HepG2 (cell line): Measurements from ENCODE around the gene SPAG8. TPM values are rescaled to one million over a fixed set of nuclear protein-coding genes. Genes with fewer than 3 reads are reported as not detected.

ENCODE experiments used
- ATAC-seq: fragments of 200-7000 bp; cut with Tn5 transposase; 3 replicates; pipeline ENCODE4 v1.9.1; 2020; ENCODE audit warnings: mild to moderate bottlenecking, moderate library complexity
- BruUV-seq: library from RNA; stranded (reverse); fragments of 400-500 nt; replicated peaks from 2 replicates; lab custom pipeline; 2021; lab: Mats Ljungman, UMichigan
- CTCF ChIA-PET: fragments of 300-600 bp; formaldehyde crosslinking; extraction: SDS; loops from one replicate; lab custom pipeline; 2021; ENCODE audit warnings: low total read pairs, inconsistent platforms, low intra/inter-chr PET ratio; lab: Yijun Ruan, JAX
- POLR2A ChIA-PET: fragments of 350-600 bp; sonication (Branson Sonifier 250); formaldehyde crosslinking; loops from one replicate; lab custom pipeline; 2020; ENCODE audit warnings: antibody characterized with exemption, inconsistent platforms; lab: Yijun Ruan, JAX
- DNase-seq: peaks from one replicate; pipeline ENCODE4 v3.0.0-alpha.2; 2015; ENCODE audit warnings: low spot score
- FAIRE-seq: peaks from 3 replicates; lab custom pipeline; 2011; peaks lifted over from hg19 to GRCh38; lab: Jason Lieb, UNC
- H2AFZ ChIP-seq: one replicate; pipeline ENCODE4 v1.6.1; 2011; ENCODE audit warnings: low read length, inconsistent platforms
- H3K27ac ChIP-seq: fragments of 300-600 bp; 3 replicates; pipeline ENCODE4 v1.8.0; 2011; ENCODE audit warnings: mixed run types, mild to moderate bottlenecking, mixed read lengths, low read length, inconsistent platforms; ENCODE audit not compliant: insufficient read depth; ENCODE audit errors: extremely low read length
- H3K27me3 ChIP-seq, 2 experiments: fragments of 200-600 bp in 1 of 2; 2 replicates in 1 of 2; 3 replicates in 1 of 2; pipeline versions ENCODE4 v1.6.0 to v1.8.0; 2011; ENCODE audit warnings: low read length in 2 of 2, mild to moderate bottlenecking in 2 of 2, moderate library complexity in 2 of 2, inconsistent platforms in 1 of 2; ENCODE audit not compliant: insufficient read depth in 2 of 2, control insufficient read depth in 1 of 2
- H3K36me3 ChIP-seq, 2 experiments: fragments of 200-600 bp in 1 of 2; replicated peaks in 1 of 2; 2 replicates in 1 of 2; 3 replicates in 1 of 2; pipeline versions ENCODE4 v1.5.1 to v1.8.0; 2011; ENCODE audit warnings: low read length in 2 of 2, inconsistent platforms in 1 of 2; ENCODE audit not compliant: insufficient read depth in 2 of 2, control insufficient read depth in 1 of 2
- H3K4me1 ChIP-seq: 2 replicates; pipeline ENCODE4 v1.5.1; 2012; ENCODE audit warnings: low read length, inconsistent platforms; ENCODE audit not compliant: insufficient read depth
- H3K4me2 ChIP-seq: 2 replicates; pipeline ENCODE4 v1.6.0; 2011; ENCODE audit warnings: low read depth, low read length, inconsistent platforms
- H3K4me3 ChIP-seq, 3 experiments: fragments of 200-600 bp in 1 of 3; sonication (generic), shearing (Covaris generic) in 1 of 3; replicated peaks in 1 of 3; 2 replicates each; pipeline ENCODE4 v1.5.1; 2011 to 2016; ENCODE audit warnings: low read length in 3 of 3, inconsistent platforms in 2 of 3, low read depth in 2 of 3, mild to moderate bottlenecking in 2 of 3, control low read depth in 1 of 3, mixed read lengths in 1 of 3; ENCODE audit not compliant: insufficient read depth in 1 of 3
- H3K79me2 ChIP-seq: one replicate; pipeline ENCODE4 v1.6.1; 2011; ENCODE audit warnings: low read length, inconsistent platforms; ENCODE audit not compliant: insufficient read depth
- H3K9ac ChIP-seq: 2 replicates; pipeline ENCODE4 v1.6.0; 2011; ENCODE audit warnings: mild to moderate bottlenecking, low read depth, low read length, inconsistent platforms; ENCODE audit not compliant: insufficient read depth
- H3K9me3 ChIP-seq: 2 replicates; pipeline ENCODE4 v1.5.1; 2012; ENCODE audit warnings: mild to moderate bottlenecking, low read length
- H4K20me1 ChIP-seq: 2 replicates; pipeline ENCODE4 v1.6.0; 2011; ENCODE audit warnings: inconsistent platforms, mild to moderate bottlenecking, low read length, moderate library complexity; ENCODE audit not compliant: insufficient read depth
- ATRX ChIP-seq: sonication (generic); formaldehyde crosslinking; IDR thresholded peaks from 2 replicates; pipeline ENCODE4 v1.4.0; 2020; ENCODE audit warnings: missing genetic modification reagents, borderline replicate concordance
- CCAR2 ChIP-seq: fragments of 200-400 bp; formaldehyde crosslinking; optimal IDR thresholded peaks from 2 replicates; pipeline ENCODE3; 2018; ENCODE audit warnings: low read depth, mild to moderate bottlenecking, low read length, moderate library complexity
- FOXA1 ChIP-seq, 2 experiments: fragments of 450-650 bp in 1 of 2; sonication (generic) in 1 of 2; formaldehyde crosslinking in 1 of 2; IDR thresholded peaks; 2 replicates each; pipeline versions ENCODE4 v1.4.0 to v1.6.1; 2016 to 2020; ENCODE audit warnings: missing genetic modification reagents in 1 of 2
- HDAC2 ChIP-seq: sonication (generic); formaldehyde crosslinking; IDR thresholded peaks from 2 replicates; pipeline ENCODE4 v1.4.0; 2020; ENCODE audit warnings: missing genetic modification reagents
- HHEX ChIP-seq: IDR thresholded peaks from 2 replicates; pipeline ENCODE4 v1.6.1; 2016; ENCODE audit warnings: control low read depth
- HINFP ChIP-seq: sonication (generic); formaldehyde crosslinking; IDR thresholded peaks from 2 replicates; pipeline ENCODE4 v1.4.0; 2020; ENCODE audit warnings: low read depth, mild to moderate bottlenecking, missing genetic modification reagents
- KDM5A ChIP-seq: fragments of 200-600 bp; sonication (generic); IDR thresholded peaks from 2 replicates; pipeline ENCODE4 v1.7.0; 2018; ENCODE audit warnings: antibody characterized with exemption, mild to moderate bottlenecking, low read length, borderline replicate concordance
- KLF11 ChIP-seq: IDR thresholded peaks from 2 replicates; pipeline ENCODE4 v1.6.1; 2016; ENCODE audit warnings: missing compliant biosample characterization
- NFIC ChIP-seq: IDR thresholded peaks from 2 replicates; pipeline ENCODE4 v1.6.1; 2012; ENCODE audit warnings: mild to moderate bottlenecking, low read length, inconsistent platforms
- REXO4 ChIP-seq: sonication (generic); formaldehyde crosslinking; IDR thresholded peaks from 2 replicates; pipeline ENCODE4 v1.8.0; 2022; ENCODE audit warnings: missing genetic modification reagents, mild to moderate bottlenecking, borderline replicate concordance
- RFXANK ChIP-seq: IDR thresholded peaks from 2 replicates; pipeline ENCODE4 v1.6.1; 2016
- XRCC5 ChIP-seq: fragments of 200-400 bp; formaldehyde crosslinking; optimal IDR thresholded peaks from 2 replicates; pipeline ENCODE3; 2017; ENCODE audit warnings: mild to moderate bottlenecking, low read length
- ZNF614 ChIP-seq: IDR thresholded peaks from 2 replicates; pipeline ENCODE4 v1.6.1; 2018; ENCODE audit warnings: missing biosample characterization, missing genetic modification reagents, inconsistent platforms, borderline replicate concordance
- ZNF83 ChIP-seq: sonication (generic); formaldehyde crosslinking; IDR thresholded peaks from 2 replicates; pipeline ENCODE4 v1.4.0; 2020; ENCODE audit warnings: missing genetic modification reagents, mild to moderate bottlenecking, borderline replicate concordance
- WGBS: methylation state at CpG from one replicate; pipeline ENCODE4 v1.1.6; 2017; ENCODE audit warnings: low lambda C conversion rate; 5-methylcytosine and 5-hydroxymethylcytosine counted together
- in situ Hi-C: cut with HindIII; loops from 2 replicates; pipeline ENCODE4 v1.10.0; 2017; ENCODE audit warnings: low pct_unique_long_range_greater_than_20kb; ENCODE audit not compliant: extremely low pct_ligation_motif_present
- intact Hi-C: fragments of 100-400 bp; cut with micrococcal nuclease; formaldehyde crosslinking; loops from one replicate; pipeline ENCODE4 v1.10.0; 2022; ENCODE audit not compliant: unreplicated experiment
- polyA plus RNA-seq, 8 experiments: library from polyadenylated mRNA; depleted of rRNA in 3 of 8; stranded (reverse) in 7 of 8; unstranded in 1 of 8; fragments of >200 nt; fragmentation: Illumina TruSeq in 4 of 8; extraction: Trizol in 4 of 8; gene quantifications; 2 replicates each; pipeline versions ENCODE4 v1.2.1 to v1.2.3, GENCODE V29; 2011 to 2016; ENCODE audit warnings: low read depth in 4 of 8, missing spikeins in 1 of 8, mixed read lengths in 1 of 8; ENCODE audit not compliant: insufficient read depth in 1 of 8
- total RNA-seq, 5 experiments: library from RNA; depleted of rRNA; stranded (reverse); fragments of >200 nt; fragmentation: Illumina TruSeq; extraction: Trizol; gene quantifications; 2 replicates each; pipeline ENCODE4 v1.2.3, GENCODE V29; 2016; ENCODE audit warnings: low read depth in 1 of 5
- TF ChIP-seq, protein P1 (sequence below): sonication (generic); formaldehyde crosslinking; IDR thresholded peaks from 2 replicates; pipeline ENCODE4 v1.8.0; 2022; ENCODE audit warnings: mild to moderate bottlenecking, missing genetic modification reagents, borderline replicate concordance
- TF ChIP-seq, protein P2 (sequence below): sonication (generic); formaldehyde crosslinking; conservative IDR thresholded peaks from 2 replicates; pipeline ENCODE4 v1.4.0; 2020; ENCODE audit warnings: mild to moderate bottlenecking, missing genetic modification reagents, moderate library complexity

SPAG8 gene
- total and polyA plus RNA-seq, 2 of the 13 experiments (the other 11 are each of a cell fraction or from before 2014, with no cell fraction given), result 0.18 to 0.27 TPM

DNA sequence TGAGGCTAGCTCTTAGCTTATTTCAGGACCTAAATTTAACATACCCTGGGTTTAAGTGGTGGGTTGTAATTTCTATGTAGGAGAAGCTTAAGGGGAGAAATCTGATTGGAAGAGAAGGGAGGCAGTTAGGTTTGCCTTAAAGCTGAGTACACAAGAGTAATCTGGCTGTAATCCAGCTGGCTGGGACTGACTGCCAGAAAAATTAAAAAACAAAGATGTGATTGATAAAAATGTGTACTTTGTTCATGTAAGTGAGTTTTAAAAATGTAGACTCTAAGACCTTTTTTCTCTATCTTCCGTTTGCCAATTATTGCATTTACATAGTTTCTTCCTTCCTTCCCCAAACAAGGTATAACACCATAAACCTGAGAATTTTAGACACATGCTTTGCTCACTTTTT, 40.5 kb downstream of the SPAG8 start:
- 14% methylated on average over 1 of the region's 1 CpG for WGBS
- peak overlapping the region; percentile 32; the same call in 1 of the 2 replicates for H3K4me2 ChIP-seq
- no peaks in the 10 kb centered on the region for H3K9me3 ChIP-seq
- in situ Hi-C loops, result no loop called here
- peak; percentile 64 for DNase-seq
- peak; percentile 35; the same call in 2 of the 3 replicates for ATAC-seq
- no peak overlapping the region for H2AFZ ChIP-seq
- POLR2A ChIA-PET, result interaction anchor here (0.7 to 2.3 kb wide), 6 partner anchors 12 to 43 kb away, joined by 3 to 7 read pairs (median 4); partner anchors contain the start of genes CREB3, GBA2, HINT2 and RGP1
- peaks cover 7% of the 10 kb centered on the region for H3K79me2 ChIP-seq
- no peak overlapping the region for H3K4me3 ChIP-seq
- no peak overlapping the region for H3K9ac ChIP-seq
- H4K20me1 ChIP-seq, result no peaks in the 10 kb centered on the region
- no peaks in the 10 kb centered on the region for H3K27me3 ChIP-seq
- CTCF ChIA-PET, result no interaction called here
- FAIRE-seq, result peak; percentile 73
- no peaks in the 10 kb centered on the region for H3K36me3 ChIP-seq
- intact Hi-C loops, result no loop called here
- peaks cover 50% of the 10 kb centered on the region for H3K4me1 ChIP-seq
- no TSS peak for BruUV-seq
- H3K27ac ChIP-seq, result peak overlapping the region; percentile 21
- TF ChIP-seq FOXA1 (IDR thresholded peaks at IDR 0.05) (no peak), FOXA1 (CRISPR knock-in tag; IDR thresholded peaks at IDR 0.05) (peak; percentile 54; the same call in 1 of the 2 replicates), CCAR2 (no peak), HDAC2 (CRISPR knock-in tag) (0 out of 2 replicates have a peak, but pooled peaks have one; percentile 3), KLF11 (CRISPR knock-in tag) (no peak), REXO4 (no peak), NFIC (peak; percentile 20; the same call in 1 of the 2 replicates), ZNF614 (CRISPR knock-in tag) (no peak), XRCC5 (no peak), HHEX (CRISPR knock-in tag) (no peak), KDM5A (no peak), HINFP (CRISPR knock-in tag) (no peak), ATRX (CRISPR knock-in tag) (no peak), ZNF83 (CRISPR knock-in tag) (no peak), RFXANK (CRISPR knock-in tag) (no peak)
- TF ChIP-seq, protein P1, sequence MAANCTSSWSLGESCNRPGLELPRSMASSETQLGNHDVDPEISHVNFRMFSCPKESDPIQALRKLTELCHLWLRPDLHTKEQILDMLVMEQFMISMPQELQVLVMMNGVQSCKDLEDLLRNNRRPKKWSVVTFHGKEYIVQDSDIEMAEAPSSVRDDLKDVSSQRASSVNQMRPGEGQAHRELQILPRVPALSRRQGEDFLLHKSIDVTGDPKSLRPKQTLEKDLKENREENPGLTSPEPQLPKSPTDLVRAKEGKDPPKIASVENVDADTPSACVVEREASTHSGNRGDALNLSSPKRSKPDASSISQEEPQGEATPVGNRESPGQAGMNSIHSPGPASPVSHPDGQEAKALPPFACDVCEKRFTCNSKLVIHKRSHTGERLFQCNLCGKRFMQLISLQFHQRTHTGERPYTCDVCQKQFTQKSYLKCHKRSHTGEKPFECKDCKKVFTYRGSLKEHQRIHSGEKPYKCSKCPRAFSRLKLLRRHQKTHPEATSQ (CRISPR knock-in tag), result no peak
- TF ChIP-seq, protein P2, sequence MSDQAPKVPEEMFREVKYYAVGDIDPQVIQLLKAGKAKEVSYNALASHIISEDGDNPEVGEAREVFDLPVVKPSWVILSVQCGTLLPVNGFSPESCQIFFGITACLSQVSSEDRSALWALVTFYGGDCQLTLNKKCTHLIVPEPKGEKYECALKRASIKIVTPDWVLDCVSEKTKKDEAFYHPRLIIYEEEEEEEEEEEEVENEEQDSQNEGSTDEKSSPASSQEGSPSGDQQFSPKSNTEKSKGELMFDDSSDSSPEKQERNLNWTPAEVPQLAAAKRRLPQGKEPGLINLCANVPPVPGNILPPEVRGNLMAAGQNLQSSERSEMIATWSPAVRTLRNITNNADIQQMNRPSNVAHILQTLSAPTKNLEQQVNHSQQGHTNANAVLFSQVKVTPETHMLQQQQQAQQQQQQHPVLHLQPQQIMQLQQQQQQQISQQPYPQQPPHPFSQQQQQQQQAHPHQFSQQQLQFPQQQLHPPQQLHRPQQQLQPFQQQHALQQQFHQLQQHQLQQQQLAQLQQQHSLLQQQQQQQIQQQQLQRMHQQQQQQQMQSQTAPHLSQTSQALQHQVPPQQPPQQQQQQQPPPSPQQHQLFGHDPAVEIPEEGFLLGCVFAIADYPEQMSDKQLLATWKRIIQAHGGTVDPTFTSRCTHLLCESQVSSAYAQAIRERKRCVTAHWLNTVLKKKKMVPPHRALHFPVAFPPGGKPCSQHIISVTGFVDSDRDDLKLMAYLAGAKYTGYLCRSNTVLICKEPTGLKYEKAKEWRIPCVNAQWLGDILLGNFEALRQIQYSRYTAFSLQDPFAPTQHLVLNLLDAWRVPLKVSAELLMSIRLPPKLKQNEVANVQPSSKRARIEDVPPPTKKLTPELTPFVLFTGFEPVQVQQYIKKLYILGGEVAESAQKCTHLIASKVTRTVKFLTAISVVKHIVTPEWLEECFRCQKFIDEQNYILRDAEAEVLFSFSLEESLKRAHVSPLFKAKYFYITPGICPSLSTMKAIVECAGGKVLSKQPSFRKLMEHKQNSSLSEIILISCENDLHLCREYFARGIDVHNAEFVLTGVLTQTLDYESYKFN (CRISPR knock-in tag), result 0 out of 2 replicates have a peak, but pooled peaks have one; percentile 16
